Activated CD4-positive, alpha-beta T cell treated with anti-CD3 and anti-CD28 coated beads for 48 hours (primary cell): Measurements from ENCODE around the gene GPSM1.

Experiments
- DNase-seq: peaks from one replicate; pipeline ENCODE4 v3.0.0-alpha.2; 2020

Gene GPSM1, protein sequence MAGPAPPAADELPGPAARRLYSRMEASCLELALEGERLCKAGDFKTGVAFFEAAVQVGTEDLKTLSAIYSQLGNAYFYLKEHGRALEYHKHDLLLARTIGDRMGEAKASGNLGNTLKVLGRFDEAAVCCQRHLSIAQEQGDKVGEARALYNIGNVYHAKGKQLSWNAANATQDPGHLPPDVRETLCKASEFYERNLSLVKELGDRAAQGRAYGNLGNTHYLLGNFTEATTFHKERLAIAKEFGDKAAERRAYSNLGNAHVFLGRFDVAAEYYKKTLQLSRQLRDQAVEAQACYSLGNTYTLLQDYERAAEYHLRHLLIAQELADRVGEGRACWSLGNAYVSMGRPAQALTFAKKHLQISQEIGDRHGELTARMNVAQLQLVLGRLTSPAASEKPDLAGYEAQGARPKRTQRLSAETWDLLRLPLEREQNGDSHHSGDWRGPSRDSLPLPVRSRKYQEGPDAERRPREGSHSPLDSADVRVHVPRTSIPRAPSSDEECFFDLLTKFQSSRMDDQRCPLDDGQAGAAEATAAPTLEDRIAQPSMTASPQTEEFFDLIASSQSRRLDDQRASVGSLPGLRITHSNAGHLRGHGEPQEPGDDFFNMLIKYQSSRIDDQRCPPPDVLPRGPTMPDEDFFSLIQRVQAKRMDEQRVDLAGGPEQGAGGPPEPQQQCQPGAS

DNA sequence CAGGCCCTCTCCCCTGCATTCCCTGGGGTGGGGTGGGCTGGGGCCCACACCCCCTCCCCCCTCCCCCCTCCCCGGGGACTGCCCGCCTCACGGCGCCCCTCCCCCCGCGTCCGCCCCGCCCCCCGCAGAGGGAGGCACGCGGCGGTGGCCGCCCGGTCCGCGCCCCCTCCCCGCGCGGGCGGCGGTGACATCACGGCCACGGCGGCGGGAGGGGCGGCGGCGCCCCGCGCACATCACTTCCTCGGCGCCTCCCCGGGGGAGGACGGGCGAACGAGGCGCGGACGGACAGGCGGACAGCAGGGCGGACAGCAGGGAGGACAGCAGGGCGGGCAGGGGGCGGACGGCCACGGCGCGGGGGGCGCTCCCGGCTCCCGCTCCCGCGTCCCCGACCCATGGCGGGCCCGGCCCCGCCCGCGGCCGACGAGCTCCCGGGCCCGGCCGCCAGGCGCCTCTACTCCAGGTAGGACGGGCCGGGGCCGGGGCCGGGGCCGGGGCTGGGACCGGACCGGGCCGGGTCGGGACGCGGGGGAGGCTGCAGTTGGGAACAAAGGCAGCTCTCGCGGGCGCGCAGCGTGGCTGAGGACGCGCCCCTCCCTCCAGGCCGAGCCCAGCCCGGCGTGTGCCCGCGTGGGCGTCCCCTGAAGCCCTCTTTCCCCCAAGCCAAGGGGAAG is at the start of gene GPSM1:
TSS of gene GPSM1 (plus strand) at position 236 of the 671 bp plus-strand sequence. CDS start at position 393, 157 bp downstream.
- DNase-seq: peak; percentile 45

DNA sequence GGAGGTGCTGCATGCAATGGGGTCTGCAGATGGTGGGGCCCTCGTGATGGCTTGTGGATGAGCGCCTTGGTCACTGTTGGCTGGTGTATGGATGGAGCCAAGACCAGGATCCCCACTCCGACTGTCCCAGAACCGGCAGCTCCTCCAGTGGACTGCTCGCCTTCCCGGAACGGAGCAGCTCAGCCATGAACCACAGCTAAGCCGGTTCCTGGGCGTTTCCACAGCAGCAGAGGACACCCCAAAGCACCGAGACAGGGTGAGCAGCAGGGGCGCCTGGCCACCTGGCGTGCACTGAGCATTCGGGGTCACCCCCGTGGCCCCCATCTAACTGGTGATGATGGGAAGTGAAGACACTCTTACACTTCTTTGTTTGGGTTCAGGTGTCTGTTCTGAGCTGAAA is 49.6 kb upstream of the GPSM1 start:
- no peak for DNase-seq

DNA sequence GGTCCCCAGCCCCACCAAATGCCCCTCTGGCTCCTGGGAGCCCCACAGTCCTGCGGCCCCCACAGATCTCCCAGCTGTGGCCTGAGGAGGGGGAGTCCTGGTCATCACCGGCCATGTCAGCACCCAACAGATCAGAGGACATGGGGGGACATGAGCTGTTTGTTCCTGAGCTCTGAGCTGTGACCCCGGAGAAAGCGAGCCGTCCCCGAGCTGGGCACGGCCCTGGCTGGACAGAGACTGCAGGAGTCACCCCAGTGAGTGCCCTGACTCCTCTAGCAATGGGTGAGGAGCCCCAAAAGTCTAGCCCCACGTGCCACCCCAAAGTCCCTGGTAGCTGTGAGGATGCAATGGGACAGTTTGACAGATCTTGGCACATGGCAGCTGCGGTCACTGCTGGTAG is 49.1 kb upstream of the GPSM1 start:
- no peak for DNase-seq

DNA sequence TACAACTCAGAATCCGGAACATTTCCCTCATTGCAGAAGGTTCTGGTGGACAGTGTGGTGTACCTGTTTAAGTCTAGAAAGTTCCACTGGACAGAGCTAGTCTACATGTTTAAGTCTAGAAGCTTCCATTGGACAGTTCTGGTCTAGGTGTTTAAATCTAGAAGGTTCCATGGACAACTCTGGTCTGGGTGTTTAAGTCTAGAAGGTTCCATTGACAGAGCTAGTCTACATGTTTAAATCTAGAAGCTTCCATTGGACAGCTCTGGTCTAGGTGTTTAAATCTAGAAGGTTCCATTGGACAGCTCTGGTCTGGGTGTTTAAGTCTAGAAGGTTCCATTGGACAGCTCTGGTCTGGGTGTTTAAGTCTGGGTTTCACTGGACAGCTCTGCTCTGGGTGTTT is 48.4 kb upstream of the GPSM1 start:
- no peak for DNase-seq

DNA sequence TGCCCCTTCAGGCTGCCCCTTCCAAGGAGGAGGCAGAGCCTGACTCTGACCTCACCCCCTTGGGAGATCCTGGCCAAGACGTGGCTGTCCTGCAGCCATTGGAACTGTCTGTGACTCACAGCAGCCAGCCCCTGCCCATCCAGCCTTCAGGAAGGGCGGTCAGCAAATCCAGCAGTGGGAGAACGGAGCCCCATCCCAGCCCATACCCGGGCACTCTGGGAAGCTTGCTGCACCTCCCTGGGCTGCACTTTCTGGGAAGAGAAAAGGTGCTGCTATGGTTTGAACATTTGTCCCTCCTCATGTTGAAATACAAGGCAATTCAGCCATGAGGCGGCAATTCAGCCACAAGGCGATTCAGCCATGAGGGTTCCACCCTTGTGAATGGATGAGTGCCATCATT is 47.9 kb upstream of the GPSM1 start:
- no peak for DNase-seq

DNA sequence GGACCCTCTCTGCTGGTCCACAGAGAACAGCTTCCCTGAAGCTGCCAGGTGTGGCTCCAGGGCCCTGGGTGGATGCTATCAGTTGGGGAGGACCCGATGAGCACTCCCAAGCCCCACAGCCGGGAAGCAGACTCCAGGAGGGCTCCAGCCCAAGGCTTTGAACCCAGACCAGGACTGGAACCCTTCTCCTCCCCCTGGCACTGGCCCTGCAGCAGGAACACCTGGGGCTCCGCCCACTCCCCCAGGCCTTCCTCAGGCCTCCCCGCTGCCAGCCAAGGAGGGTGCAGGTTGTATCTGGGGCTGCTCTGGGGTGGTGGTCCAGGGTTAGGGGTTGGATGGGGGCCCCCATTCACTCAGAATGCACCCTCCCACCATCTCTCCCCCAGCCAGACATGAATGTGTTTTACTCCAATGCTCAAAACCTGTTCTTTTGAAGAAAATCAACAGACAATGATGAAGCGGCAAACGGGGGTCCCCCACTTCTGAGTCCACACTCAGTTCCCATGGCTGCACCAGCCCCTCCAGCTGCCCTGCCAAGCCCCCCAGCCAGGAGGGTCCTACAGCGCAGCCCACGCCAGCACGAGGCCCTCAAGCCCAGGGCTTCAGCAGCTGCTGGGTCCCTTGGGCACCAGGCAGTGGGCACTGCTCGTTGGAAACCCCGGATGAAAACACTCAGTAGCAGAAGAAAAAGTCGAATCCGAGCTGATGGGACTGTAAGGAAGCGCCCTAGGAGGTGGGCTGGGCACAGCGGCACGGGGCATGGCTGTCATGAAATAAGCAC is 46.6 kb upstream of the GPSM1 start:
- DNase-seq: no peak

DNA sequence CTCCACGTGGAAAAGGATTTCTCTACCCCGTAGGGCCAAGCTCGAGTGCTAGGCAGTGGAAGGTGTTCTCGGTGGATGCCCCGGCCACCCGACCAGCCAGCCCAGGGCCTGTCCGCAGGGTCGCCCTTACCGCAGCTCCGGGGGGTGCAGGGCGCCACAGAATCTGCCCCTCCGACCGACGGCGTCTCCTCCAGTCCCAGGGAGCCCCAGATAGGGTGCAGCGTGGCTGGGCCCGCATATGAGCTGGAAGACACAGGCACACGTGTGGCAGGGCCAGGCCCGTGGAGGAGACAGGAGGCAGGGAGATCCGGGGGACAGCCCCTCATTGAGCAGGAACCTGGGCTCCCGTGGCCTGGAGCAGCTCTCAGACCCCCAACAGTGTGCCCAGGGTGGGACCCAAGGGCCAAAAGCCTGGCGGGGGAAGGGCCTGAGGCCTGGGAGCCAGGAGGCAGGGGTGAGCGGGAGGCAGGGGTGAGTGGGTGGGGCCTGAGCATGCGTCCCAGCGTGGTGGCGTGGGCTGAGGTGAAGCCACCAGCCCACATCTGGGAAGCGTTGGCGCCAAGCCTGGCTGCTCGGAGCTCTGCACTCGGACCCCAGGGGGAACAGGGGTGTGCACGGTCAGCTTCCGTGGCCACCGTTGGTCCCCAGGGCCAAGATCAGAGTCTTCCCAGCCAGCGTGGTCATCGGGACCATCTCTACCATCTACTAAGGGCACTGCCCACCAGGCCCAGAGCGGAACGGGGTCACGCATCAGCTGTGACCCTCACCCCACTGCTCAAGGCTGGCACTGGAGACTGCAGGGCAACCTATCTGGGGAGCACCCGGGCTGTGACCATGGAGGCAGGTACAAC is 45.7 kb upstream of the GPSM1 start:
- DNase-seq: no peak

DNA sequence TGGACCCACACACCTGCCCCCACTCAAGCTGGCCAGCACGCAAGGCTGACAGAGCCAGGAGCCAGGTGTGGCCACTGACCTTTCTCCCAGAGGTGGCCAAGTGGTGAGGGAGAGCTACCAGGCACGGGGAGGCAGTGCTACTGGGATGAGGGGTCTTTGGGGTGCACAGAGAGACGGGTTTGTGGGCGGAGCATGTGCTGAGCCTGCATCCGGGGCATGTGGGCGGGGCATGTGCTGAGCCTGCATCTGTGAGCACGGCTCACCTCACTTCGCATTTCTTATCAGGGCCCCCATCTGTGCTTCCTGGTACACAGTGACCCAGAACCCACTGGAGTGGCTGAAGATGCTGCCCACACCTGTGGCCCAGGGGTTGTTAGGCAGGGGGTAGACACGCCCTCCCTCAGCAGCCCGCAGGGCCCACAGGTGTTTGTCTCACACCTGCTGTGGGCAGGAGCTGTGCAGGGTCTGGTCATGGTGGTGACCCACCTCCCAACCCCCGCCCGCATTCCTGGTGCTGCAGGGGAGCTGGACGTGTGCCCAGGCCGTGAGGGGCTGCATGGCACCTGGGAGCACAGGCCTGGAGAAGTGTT is 45.0 kb upstream of the GPSM1 start:
- peak; percentile 25 for DNase-seq

DNA sequence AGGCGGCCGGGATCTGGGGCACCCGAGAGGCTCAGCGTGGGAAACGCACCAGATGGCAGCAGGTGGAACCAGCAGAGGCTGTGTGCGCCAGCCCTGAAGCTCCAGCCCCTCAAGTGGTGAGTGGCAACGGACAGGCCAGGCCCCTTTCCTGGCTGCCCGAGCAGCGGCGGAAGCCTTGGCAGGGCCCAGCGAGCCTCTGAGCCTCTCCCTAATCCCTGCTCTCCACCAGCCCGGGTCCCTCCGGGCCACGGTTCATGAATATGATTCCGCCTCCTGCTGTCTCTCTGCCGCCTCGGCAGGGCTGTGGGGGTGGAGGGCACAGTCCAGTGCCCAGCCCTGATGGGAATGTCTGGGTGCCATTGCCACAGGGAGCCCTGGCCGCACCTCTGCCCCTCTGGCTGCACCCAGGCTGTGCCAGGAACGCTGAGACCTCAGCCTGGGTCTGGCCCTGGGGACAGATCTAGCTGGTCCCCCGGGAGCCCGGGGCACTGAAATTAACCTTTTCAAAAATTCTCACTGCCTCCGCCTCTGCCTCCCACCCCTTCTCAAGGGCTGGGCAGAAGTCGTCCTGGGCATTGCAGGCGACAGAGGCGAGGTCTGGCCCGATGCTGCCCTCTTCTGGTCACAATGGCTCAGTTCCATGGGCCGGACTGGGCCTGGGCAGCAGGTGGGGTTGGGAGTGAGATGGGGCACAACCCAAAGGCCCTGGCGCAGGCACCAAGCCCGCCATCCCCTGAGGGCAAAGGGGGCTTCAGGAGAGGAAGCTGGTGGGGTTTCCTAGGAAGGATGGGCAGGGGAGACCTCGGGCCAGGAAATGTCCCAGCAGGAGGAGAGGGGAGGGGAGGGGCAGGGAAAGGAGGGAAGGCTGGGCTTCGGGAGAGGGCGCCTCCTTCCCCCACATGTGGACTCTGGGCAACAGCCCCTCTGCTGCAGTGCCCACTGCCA is 43.8 kb upstream of the GPSM1 start:
- peak; percentile 83 for DNase-seq

DNA sequence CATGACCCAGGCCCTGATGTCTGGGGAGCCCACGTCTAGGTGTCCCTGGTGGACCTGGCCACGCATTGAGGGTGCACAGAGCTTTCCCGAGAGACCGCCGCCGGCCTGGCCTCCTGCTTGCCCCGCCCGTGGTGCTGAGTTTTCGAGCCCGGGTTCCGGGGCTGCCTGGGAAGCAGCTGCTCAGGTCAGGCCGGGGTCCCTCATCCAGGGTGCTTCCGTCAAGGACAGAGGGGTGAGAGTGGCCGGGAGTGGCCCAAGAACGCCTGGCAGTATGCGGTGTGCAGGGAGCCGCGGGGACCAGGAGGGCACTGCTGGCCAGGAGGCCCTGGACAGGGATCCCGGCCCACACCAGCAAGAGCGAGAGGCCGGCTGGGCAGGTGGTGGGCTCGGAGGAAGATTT is 43.0 kb upstream of the GPSM1 start:
- no peak for DNase-seq

DNA sequence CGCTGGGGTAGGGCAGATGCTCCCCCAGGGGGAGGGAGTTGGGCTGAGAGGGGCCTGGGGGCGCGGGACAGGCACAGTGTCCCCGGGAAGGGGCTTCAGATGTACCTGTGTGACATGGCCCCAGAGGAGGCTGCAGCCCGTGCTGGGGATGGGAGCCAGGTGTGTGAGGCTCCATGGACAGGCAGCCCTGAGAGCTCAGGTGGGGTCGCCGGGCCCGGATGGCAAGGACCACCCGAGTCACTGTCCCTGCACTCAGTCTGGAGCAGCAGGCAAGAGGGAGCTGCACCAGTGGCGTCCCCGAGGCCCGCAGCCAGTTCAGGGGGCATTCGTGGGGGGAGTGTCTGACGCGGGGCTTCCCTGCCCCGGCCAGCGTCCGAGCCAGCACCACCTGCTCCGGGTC is 42.4 kb upstream of the GPSM1 start:
- no peak for DNase-seq

DNA sequence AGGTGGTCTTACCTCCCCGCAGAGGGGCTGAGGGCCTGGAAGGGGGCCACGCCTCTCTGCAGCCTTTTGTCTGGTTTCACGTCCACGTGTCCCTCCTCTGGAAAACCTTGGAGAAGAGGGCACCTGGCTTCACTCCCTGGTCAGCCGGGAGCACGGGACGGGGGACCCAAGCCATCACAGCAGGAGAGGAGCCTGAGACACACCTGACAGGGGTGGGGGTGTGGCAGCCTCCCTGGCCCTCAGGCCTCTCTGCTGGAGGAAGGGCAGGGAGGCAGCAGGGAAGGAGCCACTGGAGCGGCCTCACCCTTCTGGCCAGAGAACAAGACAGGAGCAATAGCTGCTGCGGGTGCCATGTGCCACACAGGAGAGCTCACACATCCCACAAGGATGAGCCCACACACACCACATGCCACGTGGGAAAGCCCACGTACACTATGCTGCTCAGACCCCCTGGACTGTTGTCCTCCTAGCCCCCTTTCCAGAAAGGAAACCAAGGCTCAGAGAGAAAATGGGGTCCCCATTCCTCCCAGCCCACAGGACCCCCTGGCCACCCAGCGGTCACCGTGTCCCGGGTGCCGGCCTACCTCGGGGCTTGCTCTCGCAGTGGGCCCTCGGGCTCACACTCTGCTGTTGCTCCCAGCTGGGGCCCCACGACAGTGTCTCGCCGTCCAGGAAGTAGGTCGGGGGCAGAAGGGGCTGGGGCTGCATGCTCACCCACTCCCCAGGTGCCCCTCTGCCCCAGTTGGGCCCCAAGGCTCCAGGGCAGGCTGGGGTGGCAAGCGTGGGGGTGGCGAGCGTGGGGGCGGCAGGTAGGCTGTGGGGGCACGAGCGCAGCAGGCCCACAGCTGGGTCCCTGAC is 41.6 kb upstream of the GPSM1 start:
- no peak for DNase-seq

DNA sequence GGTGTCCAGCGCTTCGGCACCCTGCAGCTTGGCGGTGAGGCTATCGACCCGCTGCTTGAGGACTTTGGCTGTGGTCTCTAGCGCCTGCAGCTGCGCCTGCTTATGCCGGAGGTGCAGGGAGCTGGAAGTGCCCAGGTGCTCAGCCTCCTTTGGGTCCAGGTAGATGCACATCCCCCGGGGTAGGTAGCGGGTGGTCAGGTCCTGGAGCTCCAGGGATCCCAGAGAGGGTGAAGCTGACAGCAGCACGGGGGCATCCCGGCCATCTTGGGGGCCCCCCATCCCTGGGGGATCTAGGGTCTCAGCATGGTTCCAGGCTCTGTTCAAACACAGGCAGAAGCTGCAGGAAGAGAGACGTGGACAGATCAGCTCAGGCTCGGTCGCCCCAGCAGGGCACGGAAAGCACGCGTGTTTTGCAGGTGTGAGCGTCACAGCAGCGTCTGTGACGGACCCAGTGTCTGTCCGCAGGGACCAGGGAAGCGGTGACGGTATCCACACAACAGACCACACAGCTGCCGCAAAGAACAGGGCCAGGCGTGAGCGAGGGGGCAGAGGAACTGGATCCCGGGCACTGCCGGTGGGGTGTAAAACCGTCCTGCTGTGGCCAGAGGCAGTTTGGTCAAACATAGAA is 40.9 kb upstream of the GPSM1 start:
- DNase-seq: no peak

DNA sequence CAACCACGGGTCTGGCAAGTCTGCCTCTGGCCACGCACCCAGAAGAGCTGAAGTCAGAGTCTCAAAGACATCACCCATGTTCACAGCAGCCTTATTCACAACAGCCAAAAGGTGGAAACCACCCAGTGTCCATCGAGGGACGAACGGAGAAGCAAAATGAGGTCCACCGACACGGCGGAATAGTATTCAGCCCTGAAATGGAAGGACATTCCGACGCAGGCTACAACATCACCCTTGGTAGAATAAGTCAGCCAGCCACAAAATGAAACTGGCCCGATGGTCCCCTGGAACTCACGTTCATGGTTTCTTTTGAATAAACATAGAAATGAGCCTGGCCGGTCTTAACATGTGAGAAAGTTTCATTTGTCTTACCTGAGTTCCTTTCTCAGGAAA is 40.4 kb upstream of the GPSM1 start:
- DNase-seq: no peak

DNA sequence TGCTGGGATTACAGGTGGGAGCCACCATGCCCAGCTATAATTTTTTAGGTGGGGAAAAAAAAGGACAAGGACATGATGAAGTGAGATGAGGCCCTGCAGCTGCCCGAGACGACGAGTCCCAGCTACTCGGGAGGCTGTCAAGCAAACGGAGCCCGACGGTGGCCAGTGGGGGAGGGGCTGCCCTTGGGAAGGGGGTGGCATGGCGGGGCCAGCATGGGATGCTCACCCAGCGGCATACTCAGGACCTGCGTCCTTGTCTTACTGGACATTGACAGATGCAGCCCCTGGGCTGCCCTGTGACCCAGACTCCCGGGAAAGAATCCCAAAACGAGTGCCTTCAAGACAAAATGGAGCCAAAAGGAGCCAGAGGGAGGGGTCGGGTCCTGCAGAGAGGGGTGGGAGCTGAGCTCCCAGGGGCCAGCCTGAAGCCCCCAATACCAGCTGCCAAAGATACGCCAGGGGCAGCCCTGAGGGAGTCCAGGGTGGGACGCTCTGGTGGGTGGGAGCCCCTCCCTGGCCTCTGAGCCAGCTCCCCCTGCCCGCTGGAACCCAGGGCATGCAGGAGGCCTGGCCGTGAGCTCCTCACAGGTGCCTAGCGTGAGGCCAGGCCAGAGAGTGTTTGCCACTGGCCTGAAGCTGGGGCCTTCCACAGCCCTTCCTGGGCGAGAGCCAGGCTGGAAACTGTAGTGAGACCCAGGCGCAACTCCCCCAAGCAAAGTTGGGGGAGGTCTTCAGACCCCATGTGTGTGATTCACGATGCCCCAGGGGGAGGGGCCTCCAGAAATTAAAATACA is 39.2 kb upstream of the GPSM1 start:
- DNase-seq: no peak

DNA sequence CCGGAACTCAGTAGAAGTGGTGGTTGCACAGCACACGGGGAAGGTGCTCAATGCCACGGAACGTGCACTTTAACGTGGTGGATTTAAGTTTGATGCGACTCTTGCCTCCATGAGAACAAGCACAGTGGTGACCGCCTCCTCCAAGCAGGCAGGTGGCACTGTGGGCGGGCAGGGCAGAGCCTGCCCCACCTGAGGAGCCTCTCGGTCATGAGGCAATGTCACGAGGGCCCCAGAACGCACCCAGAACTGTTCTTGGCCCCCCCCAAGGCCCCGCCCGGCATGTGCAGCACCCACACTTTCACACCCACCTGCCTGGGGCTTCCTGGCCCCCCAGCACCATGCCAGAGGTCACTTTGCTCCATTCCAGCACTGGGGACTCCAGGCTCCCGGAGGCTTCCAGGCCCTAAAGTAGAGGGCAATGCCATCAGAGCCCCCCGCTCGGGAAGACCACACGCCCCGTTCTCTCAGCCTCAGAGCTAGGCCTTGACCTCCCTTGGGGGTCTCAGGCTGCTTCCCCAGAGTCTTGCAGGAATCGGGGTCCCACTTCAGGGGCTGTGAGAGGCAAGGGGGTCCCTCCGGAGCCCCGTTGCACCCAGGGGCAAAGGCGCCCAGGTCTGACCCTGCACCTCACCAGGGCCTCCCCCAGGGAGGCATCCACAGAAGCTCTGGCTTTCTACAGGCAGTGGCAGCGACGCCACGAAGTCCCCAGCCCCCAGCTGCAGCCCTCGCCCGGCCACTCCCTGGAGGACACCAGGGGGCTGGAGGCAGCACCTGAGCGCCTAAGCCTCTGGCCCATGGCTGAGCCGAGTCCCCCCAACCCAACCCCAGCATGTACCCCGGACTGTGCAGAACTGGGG is 37.5 kb upstream of the GPSM1 start:
- no peak for DNase-seq

DNA sequence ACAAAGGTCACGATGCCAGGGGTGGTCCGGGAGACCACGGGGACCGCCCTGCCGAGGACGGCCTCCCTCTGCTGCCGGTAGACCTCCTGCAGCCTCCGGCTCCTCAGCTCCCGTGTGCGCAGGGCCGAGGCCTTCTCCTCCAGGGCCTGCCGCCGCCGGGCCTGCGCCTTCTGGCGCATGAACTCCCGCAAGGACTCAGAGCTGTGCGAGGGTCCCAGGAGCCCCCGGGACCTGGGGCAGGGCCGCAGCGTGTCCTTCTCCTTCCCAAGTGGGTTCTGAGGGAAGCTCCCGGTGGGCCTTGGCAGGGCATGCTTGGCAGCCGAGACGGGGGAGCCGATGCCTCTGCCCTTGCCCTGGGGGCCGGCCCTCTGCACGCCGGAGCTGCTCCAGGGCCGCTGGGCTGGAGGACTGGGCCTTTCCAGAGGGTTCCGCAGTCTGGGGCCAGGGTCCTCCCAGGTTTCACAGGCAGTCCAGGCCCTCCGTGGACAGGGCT is 36.8 kb upstream of the GPSM1 start:
- DNase-seq: no peak
